Measurements from ENCODE around the gene GSE1. TPM values are rescaled to one million over a fixed set of nuclear protein-coding genes. Genes with fewer than 3 reads are reported as not detected.

The GSE1 gene
- total and polyA plus RNA-seq, 2 experiments from 2014 or later, result 27.9 to 43.5 TPM

DNA sequence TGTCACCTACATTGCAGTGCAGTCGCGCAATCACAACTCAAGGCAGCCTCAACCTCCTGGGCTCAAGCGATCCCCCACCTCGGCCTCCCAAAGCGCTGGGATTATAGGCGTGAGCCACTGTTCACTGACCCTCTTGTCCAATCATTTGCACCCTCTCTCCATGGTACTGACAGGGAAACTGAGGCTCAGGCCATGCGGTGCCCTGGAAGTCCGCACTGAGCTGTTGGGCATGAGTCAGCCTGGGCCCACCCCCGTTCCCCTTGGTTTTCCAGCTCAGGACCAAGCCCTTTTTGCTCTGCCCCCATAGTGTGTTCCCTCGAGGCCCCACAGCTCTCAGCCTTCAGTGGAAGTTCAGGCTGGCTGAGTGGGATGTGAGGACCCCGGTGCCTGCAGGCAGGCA, 10.1 kb downstream of the GSE1 start:
- peaks cover 98% of the 10 kb centered on the region for H3K79me2 ChIP-seq
- peaks cover 30% of the 10 kb centered on the region for H3K4me1 ChIP-seq (ENCODE audit: insufficient read depth)
- 94% methylated on average over 11 of the region's 11 CpGs for WGBS (ENCODE audit: low lambda C conversion rate, missing lambda C conversion rate)

GRCh38 chr16:85623997-85624601, 11.0 kb downstream of the GSE1 start:
- Histone ChIP-seq H3K27ac (no peak overlapping the region), H3K4me1 (ENCODE audit: insufficient read depth) (peaks cover 30% of the 10 kb centered on the region), H3K9me2 (replicated peaks; ENCODE audit: insufficient read depth) (no peaks in the 10 kb centered on the region), H2AFZ (no peak overlapping the region), H3K4me2 (no peak overlapping the region), H3K79me2 (peaks cover 98% of the 10 kb centered on the region), H3K36me3 (replicated peaks; ENCODE audit: insufficient read depth, low read depth) (no peaks in the 10 kb centered on the region), H3K9me3 (ENCODE audit: low read depth) (no peaks in the 10 kb centered on the region), H3K4me3 (no peak overlapping the region), H3K27me3 (no peaks in the 10 kb centered on the region), H4K20me1 (ENCODE audit: insufficient read depth, poor library complexity, severe bottlenecking) (peaks cover 98% of the 10 kb centered on the region)
- 93% methylated on average over 21 of the region's 21 CpGs for WGBS (ENCODE audit: low lambda C conversion rate, missing lambda C conversion rate)
- TF ChIP-seq EZH2phosphoT487 (IDR thresholded peaks at IDR 0.05; ENCODE audit: low read depth, severe bottlenecking, unreplicated experiment) (no peak), EZH2 (IDR thresholded peaks at IDR 0.05; ENCODE audit: borderline replicate concordance) (no peak)
- TF ChIP-seq, protein P1, sequence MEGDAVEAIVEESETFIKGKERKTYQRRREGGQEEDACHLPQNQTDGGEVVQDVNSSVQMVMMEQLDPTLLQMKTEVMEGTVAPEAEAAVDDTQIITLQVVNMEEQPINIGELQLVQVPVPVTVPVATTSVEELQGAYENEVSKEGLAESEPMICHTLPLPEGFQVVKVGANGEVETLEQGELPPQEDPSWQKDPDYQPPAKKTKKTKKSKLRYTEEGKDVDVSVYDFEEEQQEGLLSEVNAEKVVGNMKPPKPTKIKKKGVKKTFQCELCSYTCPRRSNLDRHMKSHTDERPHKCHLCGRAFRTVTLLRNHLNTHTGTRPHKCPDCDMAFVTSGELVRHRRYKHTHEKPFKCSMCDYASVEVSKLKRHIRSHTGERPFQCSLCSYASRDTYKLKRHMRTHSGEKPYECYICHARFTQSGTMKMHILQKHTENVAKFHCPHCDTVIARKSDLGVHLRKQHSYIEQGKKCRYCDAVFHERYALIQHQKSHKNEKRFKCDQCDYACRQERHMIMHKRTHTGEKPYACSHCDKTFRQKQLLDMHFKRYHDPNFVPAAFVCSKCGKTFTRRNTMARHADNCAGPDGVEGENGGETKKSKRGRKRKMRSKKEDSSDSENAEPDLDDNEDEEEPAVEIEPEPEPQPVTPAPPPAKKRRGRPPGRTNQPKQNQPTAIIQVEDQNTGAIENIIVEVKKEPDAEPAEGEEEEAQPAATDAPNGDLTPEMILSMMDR (IDR thresholded peaks at IDR 0.05; ENCODE audit: poor library complexity), result no peak
- no peak for DNase-seq (ENCODE audit: low spot score)

More for the DNA sequence above, 10.1 kb downstream of the GSE1 start:
- Histone ChIP-seq H3K4me3 (no peak overlapping the region), H3K9me2 (replicated peaks; ENCODE audit: insufficient read depth) (no peaks in the 10 kb centered on the region), H3K27ac (no peak overlapping the region), H3K36me3 (replicated peaks; ENCODE audit: insufficient read depth, low read depth) (no peaks in the 10 kb centered on the region), H3K9me3 (ENCODE audit: low read depth) (no peaks in the 10 kb centered on the region), H3K27me3 (no peaks in the 10 kb centered on the region), H4K20me1 (ENCODE audit: insufficient read depth, poor library complexity, severe bottlenecking) (peaks cover 98% of the 10 kb centered on the region), H3K4me2 (no peak overlapping the region), H2AFZ (no peak overlapping the region)
- TF ChIP-seq EZH2 (IDR thresholded peaks at IDR 0.05; ENCODE audit: borderline replicate concordance) (no peak), EZH2phosphoT487 (IDR thresholded peaks at IDR 0.05; ENCODE audit: low read depth, severe bottlenecking, unreplicated experiment) (no peak)
- TF ChIP-seq, protein P1 (IDR thresholded peaks at IDR 0.05; ENCODE audit: poor library complexity), result no peak
- DNase-seq (ENCODE audit: low spot score), result no peak

DNA sequence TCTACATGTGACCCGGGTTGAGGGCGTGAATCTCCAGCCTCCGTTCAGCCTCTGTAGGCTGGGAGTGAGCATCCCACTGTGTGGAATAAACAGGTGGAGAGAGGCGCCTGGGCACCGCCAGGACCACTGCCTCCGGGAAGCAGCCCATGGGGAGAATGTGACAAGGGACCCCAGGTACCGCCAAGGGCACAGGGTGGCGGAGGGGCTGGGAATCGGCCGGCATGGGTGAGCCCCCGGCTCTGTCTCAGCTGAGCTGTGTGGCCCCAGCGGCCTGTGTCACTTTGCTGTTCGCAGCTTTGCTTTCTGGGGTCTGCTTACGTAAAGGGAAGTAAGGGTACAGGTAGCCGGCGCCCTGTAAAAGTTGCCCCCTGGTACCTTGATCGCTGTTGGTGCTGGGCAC, 11.5 kb downstream of the GSE1 start:
- H4K20me1 ChIP-seq (ENCODE audit: insufficient read depth, poor library complexity, severe bottlenecking), result peaks cover 98% of the 10 kb centered on the region
- 93% methylated on average over 17 of the region's 17 CpGs for WGBS (ENCODE audit: low lambda C conversion rate, missing lambda C conversion rate)
- H3K4me2 ChIP-seq, result no peak overlapping the region
- H3K36me3 ChIP-seq (replicated peaks; ENCODE audit: insufficient read depth, low read depth), result no peaks in the 10 kb centered on the region
- no peaks in the 10 kb centered on the region for H3K9me3 ChIP-seq (ENCODE audit: low read depth)
- H3K27ac ChIP-seq, result no peak overlapping the region
- no peak overlapping the region for H2AFZ ChIP-seq
- peaks cover 30% of the 10 kb centered on the region for H3K4me1 ChIP-seq (ENCODE audit: insufficient read depth)
- TF ChIP-seq EZH2phosphoT487 (IDR thresholded peaks at IDR 0.05; ENCODE audit: low read depth, severe bottlenecking, unreplicated experiment), result no peak
- TF ChIP-seq EZH2 (IDR thresholded peaks at IDR 0.05; ENCODE audit: borderline replicate concordance), result no peak
- TF ChIP-seq, protein P1 (IDR thresholded peaks at IDR 0.05; ENCODE audit: poor library complexity), result no peak
- H3K27me3 ChIP-seq, result no peaks in the 10 kb centered on the region
- no peak overlapping the region for H3K4me3 ChIP-seq
- no peaks in the 10 kb centered on the region for H3K9me2 ChIP-seq (replicated peaks; ENCODE audit: insufficient read depth)
- peaks cover 98% of the 10 kb centered on the region for H3K79me2 ChIP-seq
- DNase-seq (ENCODE audit: low spot score), result no peak
